Breast epithelium (tissue), 3 donors: ENCODE data around the gene FLOT1.

Experiments
- CTCF ChIP-seq, 3 donors: fragments of 450-650 bp; IDR thresholded peaks; one replicate each; pipeline ENCODE4 v1.5.1; 2016 to 2017; ENCODE audit warnings: antibody characterized with exemption in 3 of 3, mild to moderate bottlenecking in 3 of 3, moderate library complexity in 3 of 3
- POLR2A ChIP-seq: fragments of 450-650 bp; IDR thresholded peaks from one replicate; pipeline ENCODE4 v1.6.1; 2016; ENCODE audit warnings: antibody characterized with exemption, mild to moderate bottlenecking, moderate library complexity
- POLR2AphosphoS5 ChIP-seq, 3 donors: sonication (generic); formaldehyde crosslinking; IDR thresholded peaks; one replicate each; pipeline ENCODE4 v1.6.1; 2017; ENCODE audit warnings: antibody characterized with exemption in 3 of 3

GRCh38 chr6:30763155-30763617 is 20.7 kb upstream of the FLOT1 start:
- TF ChIP-seq CTCF (IDR thresholded peaks at IDR 0.05) (no peak), POLR2A (no peak), POLR2AphosphoS5 (IDR thresholded peaks at IDR 0.05) (no peak)
